ENCODE data around the gene OBSL1. TPM values are rescaled to one million over a fixed set of nuclear protein-coding genes. Genes with fewer than 3 reads are reported as not detected.

OBSL1 gene
- total RNA-seq, 2 donors from 2014 or later = 0.83 to 1.3 TPM

DNA sequence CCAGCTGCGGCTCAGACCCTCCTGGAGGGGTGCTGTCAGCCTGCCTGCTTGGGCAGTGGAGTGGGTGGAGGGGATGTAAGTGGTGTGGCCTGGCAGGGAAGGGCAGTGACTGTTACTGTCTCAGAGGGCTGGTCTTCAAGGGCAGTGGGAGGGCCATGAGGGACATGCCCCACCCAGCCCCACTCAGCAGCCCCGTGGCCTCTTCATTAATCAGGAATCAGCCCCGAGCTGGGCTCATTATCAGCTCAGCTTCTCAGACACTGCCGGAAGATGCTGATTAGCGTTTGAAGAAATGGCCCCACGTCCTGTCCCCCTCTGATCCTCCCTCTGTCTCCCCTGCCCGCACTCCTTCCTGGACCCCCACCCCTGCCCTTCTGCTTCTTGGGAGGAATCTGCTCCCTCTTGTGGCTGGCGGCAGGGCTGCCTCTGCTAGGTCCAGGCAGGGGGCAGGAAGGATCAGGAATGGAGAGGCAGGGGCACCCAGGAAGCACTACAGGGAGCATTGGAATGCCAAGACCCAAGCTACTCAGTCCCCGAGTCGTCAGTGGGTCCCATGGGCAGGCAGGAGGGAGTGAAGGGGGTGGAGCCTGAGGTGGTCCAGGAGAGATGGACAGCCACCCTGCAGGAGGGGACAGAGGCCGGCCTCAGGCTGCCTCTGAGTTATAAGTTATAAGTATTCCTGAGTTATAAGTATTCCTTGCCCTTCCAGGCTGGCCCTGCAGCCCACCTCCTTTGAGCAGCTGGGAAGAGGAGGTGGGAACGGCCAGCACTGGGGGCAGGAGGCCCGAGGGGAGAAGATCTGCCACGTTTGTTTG lies 50.1 kb downstream of the OBSL1 start:
- H3K27me3 Mint-ChIP-seq (ENCODE audit: low read depth) = peaks cover 85% of the 10 kb centered on the region
- no peak overlapping the region for H3K27ac Mint-ChIP-seq
- peaks cover 18% of the 10 kb centered on the region for H3K4me1 Mint-ChIP-seq (ENCODE audit: low read depth)
- no peaks in the 10 kb centered on the region for H3K9me3 Mint-ChIP-seq
- peak; percentile 21 to 25 for ATAC-seq (replicated peaks in 1 of 2)
- peak overlapping the region in 1 of 2 donors; percentile 52 for H3K4me3 Mint-ChIP-seq
- no peak for DNase-seq
- H3K36me3 Mint-ChIP-seq (ENCODE audit: insufficient read depth in 2 of 2) = no peaks in the 10 kb centered on the region

DNA sequence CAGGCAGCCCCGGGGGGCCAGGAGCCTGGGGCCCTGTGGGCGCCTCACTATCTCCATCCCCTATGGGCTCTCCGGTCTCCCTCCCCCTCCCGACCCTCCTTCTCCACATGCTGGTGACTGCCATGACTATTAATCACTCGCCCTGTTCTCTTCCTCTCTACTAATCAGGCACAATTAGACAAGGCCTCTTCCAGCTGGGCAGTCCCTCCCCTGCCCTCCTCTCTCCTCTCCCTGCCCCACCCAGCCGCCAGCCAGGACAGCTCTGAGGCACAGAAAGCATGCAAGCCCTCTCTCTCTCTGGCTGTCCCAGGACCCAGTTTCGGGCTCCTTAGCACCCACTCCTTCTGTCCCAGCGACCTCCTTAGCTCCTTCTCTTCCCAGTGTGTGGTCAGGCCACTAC lies 51.3 kb downstream of the OBSL1 start:
- Mint-ChIP-seq H3K4me1 (ENCODE audit: low read depth) (peaks cover 18% of the 10 kb centered on the region), H3K4me3 (no peak overlapping the region), H3K9me3 (no peaks in the 10 kb centered on the region), H3K36me3 (ENCODE audit: insufficient read depth in 2 of 2) (no peaks in the 10 kb centered on the region), H3K27ac (no peak overlapping the region), H3K27me3 (ENCODE audit: low read depth) (peaks cover 84% of the 10 kb centered on the region)
- no peak for ATAC-seq (replicated peaks in 1 of 2)
- DNase-seq = no peak

DNA sequence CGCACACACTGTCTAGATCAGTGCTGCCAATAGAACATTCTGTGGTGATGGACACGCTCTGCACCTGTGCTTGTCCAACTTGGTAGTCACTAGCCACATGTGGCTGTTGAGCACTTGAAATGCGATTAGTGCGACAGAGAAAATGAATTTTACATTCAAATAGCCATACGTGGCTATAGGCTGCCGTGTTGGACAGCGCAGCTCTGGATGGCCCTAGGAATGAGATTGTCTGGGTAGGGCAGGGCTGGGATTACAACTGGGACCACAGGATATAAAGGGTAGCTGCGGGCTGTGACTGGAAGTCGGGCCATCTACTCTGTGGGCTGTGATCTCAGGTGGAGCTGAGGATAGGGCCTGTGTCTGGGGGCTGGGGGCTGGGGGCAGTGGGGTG lies 51.8 kb downstream of the OBSL1 start:
- DNase-seq = no peak
- no peak overlapping the region for H3K4me3 Mint-ChIP-seq
- H3K27me3 Mint-ChIP-seq (ENCODE audit: low read depth) = peaks cover 78% of the 10 kb centered on the region
- H3K27ac Mint-ChIP-seq = no peak overlapping the region
- no peaks in the 10 kb centered on the region for H3K36me3 Mint-ChIP-seq (ENCODE audit: insufficient read depth in 2 of 2)
- ATAC-seq (replicated peaks in 1 of 2) = no peak
- peaks cover 18% of the 10 kb centered on the region for H3K4me1 Mint-ChIP-seq (ENCODE audit: low read depth)
- no peaks in the 10 kb centered on the region for H3K9me3 Mint-ChIP-seq

DNA sequence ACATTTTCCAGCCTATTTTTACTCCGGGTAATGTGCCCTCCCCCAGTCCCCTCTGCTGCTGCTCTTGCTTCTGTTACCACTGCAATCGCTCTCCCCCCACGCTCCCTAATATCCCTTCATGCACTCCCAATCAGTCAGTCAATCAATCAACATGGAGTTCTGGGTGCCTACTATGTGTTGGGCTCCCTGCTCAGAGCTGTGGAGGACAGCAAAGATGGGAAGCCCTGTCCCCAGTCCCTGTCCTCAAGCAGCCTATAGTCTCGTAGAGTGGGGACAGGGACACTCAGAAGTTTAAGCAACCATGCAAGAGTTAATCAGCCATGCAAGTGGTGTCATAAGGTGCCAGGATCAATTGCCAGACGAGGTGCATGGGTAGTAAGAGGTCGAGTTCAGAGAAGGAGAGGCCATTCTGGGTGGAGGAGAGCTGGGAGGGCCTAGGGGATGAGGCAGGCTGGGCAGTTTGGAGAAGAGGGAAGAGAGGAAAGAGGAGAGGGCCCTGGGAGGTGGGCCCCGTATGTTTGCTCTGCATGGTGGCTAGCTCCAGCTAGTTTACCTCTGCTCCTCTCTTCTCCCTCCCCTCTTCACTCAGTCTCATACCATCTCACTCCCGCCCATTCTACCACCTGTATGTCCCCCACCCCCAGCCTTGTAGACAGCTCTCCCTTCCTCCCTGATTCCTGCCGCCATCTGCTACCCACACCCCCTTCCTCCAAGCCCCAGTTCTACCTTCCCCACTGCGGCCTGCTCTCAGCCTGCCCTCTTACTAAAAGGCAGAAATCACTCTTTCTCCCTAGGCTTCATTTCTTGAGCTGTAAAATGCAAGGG lies 53.2 kb downstream of the OBSL1 start:
- Mint-ChIP-seq H3K9me3 (no peaks in the 10 kb centered on the region), H3K27ac (no peak overlapping the region), H3K36me3 (ENCODE audit: insufficient read depth in 2 of 2) (no peaks in the 10 kb centered on the region), H3K4me1 (ENCODE audit: low read depth) (peaks cover 22% of the 10 kb centered on the region), H3K4me3 (no peak overlapping the region), H3K27me3 (ENCODE audit: low read depth) (peaks cover 79% of the 10 kb centered on the region)
- ATAC-seq (replicated peaks in 1 of 2) (no peak), DNase-seq (no peak)

DNA sequence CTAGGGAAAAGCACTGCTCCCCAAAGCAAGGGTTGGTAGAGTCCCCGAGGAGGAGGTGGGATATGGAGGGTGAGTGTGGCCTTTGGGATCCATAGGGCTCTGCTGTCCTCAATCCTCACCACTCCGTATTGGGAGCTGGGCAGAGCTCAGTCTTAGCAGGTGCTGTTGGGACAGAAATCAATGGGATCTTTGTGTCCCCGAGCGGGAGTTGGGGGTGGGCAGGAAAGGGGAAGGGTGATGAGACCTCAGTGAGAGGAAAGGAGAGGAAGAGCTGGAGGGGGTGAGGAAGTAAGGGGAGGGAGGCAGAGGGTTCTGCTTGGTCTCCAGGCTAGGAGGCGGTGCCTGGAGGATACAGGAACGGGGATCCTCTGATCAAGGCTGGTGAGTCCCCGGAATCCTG lies 54.5 kb downstream of the OBSL1 start:
- no peak overlapping the region for H3K4me3 Mint-ChIP-seq
- ATAC-seq (replicated peaks in 1 of 2) = no peak
- peaks cover 19% of the 10 kb centered on the region for H3K4me1 Mint-ChIP-seq (ENCODE audit: low read depth)
- H3K9me3 Mint-ChIP-seq = no peaks in the 10 kb centered on the region
- no peak overlapping the region for H3K27ac Mint-ChIP-seq
- H3K27me3 Mint-ChIP-seq (ENCODE audit: low read depth) = peaks cover 82% of the 10 kb centered on the region
- no peaks in the 10 kb centered on the region for H3K36me3 Mint-ChIP-seq (ENCODE audit: insufficient read depth in 2 of 2)
- DNase-seq = no peak

DNA sequence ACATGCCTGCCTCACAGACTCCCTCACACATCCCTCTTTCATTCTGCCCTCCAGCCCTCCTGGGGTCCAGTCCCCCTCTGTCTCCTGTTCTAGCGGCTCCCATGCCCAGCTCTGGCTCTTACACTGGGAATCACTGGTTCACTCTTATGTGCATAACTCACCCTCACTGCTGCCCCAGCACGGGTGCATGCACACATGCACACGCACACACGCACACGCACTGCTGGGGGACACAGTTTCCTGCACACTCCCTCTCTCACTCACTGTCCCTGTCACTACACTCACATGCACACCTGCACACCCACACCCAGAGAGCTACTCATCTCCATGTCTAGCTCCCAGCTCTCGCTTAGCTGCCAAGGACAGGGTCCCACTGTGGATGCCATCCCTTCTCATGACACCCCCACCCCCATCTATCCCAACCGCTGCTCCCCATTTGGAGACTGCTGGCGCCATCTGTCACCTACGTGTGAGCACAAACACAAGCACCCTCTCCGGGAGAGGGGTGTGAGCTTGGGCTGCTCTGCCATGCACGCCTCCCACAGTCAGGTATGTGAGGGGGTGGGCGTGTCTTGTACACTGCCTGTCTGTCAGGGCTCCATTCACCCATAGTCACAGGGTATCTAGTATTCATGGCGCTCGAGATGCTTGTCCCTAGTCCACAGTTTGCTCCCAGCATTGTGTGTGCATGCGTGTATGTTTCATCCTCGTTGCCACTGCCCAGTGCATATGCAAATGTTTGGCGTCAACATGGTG lies 55.3 kb downstream of the OBSL1 start:
- DNase-seq (no peak), ATAC-seq (replicated peaks in 1 of 2) (no peak)
- H3K4me3 Mint-ChIP-seq = no peak overlapping the region
- H3K27me3 Mint-ChIP-seq (ENCODE audit: low read depth) = peaks cover 82% of the 10 kb centered on the region
- no peaks in the 10 kb centered on the region for H3K36me3 Mint-ChIP-seq (ENCODE audit: insufficient read depth in 2 of 2)
- H3K9me3 Mint-ChIP-seq = no peaks in the 10 kb centered on the region
- no peak overlapping the region for H3K27ac Mint-ChIP-seq
- H3K4me1 Mint-ChIP-seq (ENCODE audit: low read depth) = peaks cover 11% of the 10 kb centered on the region

DNA sequence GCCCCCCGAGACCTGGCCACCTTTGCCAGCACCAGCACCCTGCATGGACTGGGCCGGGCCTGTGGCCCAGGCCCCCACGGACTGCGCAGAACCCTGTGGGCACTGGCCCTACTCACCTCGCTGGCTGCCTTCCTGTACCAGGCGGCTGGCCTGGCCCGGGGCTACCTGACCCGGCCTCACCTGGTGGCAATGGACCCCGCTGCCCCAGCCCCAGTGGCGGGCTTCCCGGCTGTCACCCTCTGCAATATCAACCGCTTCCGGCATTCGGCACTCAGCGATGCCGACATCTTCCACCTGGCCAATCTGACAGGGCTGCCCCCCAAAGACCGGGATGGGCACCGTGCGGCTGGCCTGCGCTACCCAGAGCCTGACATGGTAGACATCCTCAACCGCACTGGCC lies 56.5 kb downstream of the OBSL1 start:
- Mint-ChIP-seq H3K36me3 (ENCODE audit: insufficient read depth in 2 of 2) (no peaks in the 10 kb centered on the region), H3K4me1 (ENCODE audit: low read depth) (peaks cover 17% of the 10 kb centered on the region), H3K27me3 (ENCODE audit: low read depth) (peaks cover 84% of the 10 kb centered on the region), H3K9me3 (no peaks in the 10 kb centered on the region), H3K27ac (no peak overlapping the region), H3K4me3 (no peak overlapping the region)
- ATAC-seq (replicated peaks in 1 of 2) (no peak), DNase-seq (no peak)

DNA sequence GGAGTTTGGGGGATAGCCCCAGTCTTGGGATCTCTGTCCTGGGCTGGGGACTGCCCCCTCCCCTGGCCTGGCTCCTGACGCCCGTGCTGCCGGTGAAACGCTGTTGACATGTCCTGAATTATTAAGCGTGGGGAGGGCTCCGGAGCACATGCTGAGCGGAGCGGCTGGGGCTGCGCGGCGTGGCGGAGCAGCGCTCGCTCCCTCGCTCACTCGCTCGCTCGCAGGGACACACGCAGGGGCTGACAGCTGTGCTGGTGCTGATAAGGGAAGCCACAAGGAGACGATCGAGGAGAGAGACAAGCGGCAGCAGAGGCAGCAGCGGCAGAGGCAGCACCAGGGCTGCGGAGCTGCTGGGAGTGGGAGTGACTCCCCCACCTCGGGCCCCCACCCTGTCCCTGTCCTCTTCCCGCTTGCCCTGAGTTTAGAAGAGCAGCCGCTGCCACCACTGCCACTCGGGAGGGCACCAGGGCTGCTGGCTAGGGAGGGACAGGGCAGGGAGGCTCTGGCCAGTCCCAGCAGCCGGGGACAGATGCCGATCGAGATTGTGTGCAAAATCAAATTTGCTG lies 57.1 kb downstream of the OBSL1 start, which contains the start of gene ASIC4:
TSS of gene ASIC4 (plus strand) at position 287 of the 566 bp plus-strand sequence. CDS start at position 530, 243 bp downstream.
- peaks cover 86% of the 10 kb centered on the region for H3K27me3 Mint-ChIP-seq (ENCODE audit: low read depth)
- H3K4me1 Mint-ChIP-seq (ENCODE audit: low read depth) = peaks cover 23% of the 10 kb centered on the region
- DNase-seq (no peak), ATAC-seq (replicated peaks in 1 of 2) (no peak)
- H3K36me3 Mint-ChIP-seq (ENCODE audit: insufficient read depth in 2 of 2) = no peaks in the 10 kb centered on the region
- H3K27ac Mint-ChIP-seq = no peak within 1 kb of the TSS
- H3K4me3 Mint-ChIP-seq = peak within 1 kb of the TSS; percentile 31 to 54
- H3K9me3 Mint-ChIP-seq = no peaks in the 10 kb centered on the region

DNA sequence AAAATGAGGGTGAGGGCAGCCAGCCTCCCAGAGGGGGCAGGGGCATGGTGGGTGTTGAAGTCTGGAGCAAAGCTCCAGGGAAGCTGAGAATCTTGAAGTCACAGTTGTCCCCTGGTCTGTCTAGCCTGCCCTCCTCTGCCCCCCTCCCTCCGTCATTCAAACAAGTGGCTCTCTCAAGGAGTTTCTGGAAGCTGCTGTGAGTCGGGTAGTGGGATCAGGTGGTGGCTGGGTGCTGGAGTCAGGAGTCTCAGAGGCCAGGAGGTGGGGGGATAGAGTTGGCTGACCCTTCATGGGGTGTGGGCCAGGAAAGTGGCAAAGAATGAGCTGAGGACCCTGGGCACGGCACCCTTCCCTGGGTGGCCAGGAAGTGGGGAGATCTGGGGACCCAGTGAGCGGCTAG lies 57.6 kb downstream of the OBSL1 start:
- Mint-ChIP-seq H3K4me3 (no peak overlapping the region), H3K9me3 (no peaks in the 10 kb centered on the region), H3K27ac (no peak overlapping the region), H3K36me3 (ENCODE audit: insufficient read depth in 2 of 2) (no peaks in the 10 kb centered on the region), H3K27me3 (ENCODE audit: low read depth) (peaks cover 81% of the 10 kb centered on the region), H3K4me1 (ENCODE audit: low read depth) (peaks cover 23% of the 10 kb centered on the region)
- DNase-seq (no peak), ATAC-seq (replicated peaks in 1 of 2) (no peak)

DNA sequence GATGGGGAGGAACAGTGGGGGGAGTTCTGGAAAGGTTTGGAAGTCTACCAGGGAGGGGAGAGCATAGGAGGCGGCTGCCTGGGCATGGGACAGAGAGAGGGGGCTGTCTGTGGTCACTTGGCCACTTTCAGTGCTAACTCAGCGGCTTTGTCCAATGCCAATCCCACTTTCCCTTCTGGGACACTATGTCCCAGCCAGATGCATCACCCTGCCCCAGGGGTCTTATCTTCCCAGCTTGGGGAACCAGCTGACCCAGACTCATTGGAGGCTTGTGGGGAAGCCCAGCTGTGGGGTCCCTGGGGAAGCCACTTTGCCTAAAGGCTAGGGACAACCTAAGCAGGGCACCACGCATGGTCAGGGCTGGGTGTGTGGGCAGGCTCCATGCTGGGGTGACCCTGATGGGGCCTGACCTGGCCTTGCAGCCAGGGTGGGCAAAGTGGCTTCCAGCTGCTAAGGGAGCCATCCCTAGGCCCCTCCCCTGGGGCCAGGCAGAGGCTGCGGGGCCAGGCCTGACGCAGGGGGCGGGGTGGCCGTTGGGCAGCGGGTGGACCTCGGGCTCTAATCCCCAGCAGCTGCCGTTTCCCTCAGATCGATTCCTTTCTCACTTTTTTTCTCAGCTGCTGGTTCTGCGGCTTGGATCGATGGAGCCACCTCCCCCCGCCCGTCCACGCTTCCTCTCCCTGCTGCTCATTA lies 58.7 kb downstream of the OBSL1 start:
- no peak overlapping the region for H3K4me3 Mint-ChIP-seq
- H3K4me1 Mint-ChIP-seq (ENCODE audit: low read depth) = peaks cover 23% of the 10 kb centered on the region
- no peak overlapping the region for H3K27ac Mint-ChIP-seq
- no peaks in the 10 kb centered on the region for H3K36me3 Mint-ChIP-seq (ENCODE audit: insufficient read depth in 2 of 2)
- no peaks in the 10 kb centered on the region for H3K9me3 Mint-ChIP-seq
- ATAC-seq (replicated peaks in 1 of 2) (no peak), DNase-seq (no peak)
- peaks cover 73% of the 10 kb centered on the region for H3K27me3 Mint-ChIP-seq (ENCODE audit: low read depth)

DNA sequence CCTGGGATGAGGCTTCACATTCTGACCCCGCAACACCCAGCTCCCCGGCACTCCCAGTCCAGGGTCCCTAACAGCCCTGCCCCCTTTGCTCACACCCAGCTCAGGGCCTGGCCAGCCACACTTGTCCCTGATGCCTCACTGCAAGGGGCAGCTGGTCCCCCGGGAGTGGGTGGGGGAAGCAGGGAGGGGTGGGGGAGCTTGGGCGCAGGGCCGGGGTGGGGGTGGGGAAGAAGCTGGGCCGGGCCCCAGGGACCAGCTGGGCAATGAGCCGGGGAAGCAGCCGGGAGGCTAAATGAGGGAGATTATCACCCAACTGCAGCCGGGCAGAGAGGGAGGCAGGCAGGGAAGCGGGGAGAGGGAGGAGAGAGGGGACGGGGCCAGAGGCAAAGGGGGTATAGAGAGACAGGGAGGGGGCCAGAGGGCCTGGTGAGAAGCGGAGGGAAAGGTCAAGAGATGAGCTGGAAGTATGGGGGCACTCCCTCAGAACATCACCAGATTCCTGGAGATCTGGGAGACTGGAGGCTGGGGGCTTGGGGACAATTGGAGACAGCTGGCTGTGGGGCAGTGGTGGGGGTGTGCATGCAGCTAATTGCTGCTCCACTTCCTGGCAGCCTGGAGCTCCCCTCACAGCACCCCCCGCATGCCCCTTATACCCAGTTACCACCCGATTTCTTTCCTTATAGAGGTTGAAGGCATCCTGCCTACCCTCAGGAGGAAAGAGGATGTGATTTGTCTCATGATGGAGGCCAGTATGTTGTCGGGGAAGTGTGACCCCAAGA lies 59.6 kb downstream of the OBSL1 start:
- Mint-ChIP-seq H3K27me3 (ENCODE audit: low read depth) (peaks cover 64% of the 10 kb centered on the region), H3K36me3 (ENCODE audit: insufficient read depth in 2 of 2) (no peaks in the 10 kb centered on the region), H3K4me3 (no peak overlapping the region), H3K9me3 (no peaks in the 10 kb centered on the region), H3K4me1 (ENCODE audit: low read depth) (peaks cover 23% of the 10 kb centered on the region), H3K27ac (no peak overlapping the region)
- DNase-seq = no peak
- ATAC-seq (replicated peaks in 1 of 2) = no peak
